Fibroblast of mammary gland (primary cell): Measurements from ENCODE around the gene KATNBL1.

Experiments used
- DNase-seq: peaks from one replicate; pipeline ENCODE4 v3.0.0-alpha.2; 2010; ENCODE audit warnings: low read depth
- H3K4me3 ChIP-seq: 2 replicates; pipeline ENCODE4 v1.5.1; 2011; ENCODE audit warnings: low read depth, mild to moderate bottlenecking, low read length, moderate library complexity; ENCODE audit not compliant: control insufficient read depth
- CTCF ChIP-seq: conservative IDR thresholded peaks from 2 replicates; pipeline ENCODE4 v1.5.1; 2011; ENCODE audit warnings: low read depth, low read length, inconsistent platforms; ENCODE audit not compliant: control insufficient read depth, insufficient read depth

The KATNBL1 gene

GRCh38 chr15:34161329-34161963 is 48.5 kb downstream of the KATNBL1 start:
- no peak for TF ChIP-seq CTCF
- H3K4me3 ChIP-seq, result no peak overlapping the region
- peak; percentile 24 for DNase-seq

GRCh38 chr15:34160735-34161134 is 49.2 kb downstream of the KATNBL1 start:
- H3K4me3 ChIP-seq, result no peak overlapping the region
- no peak for TF ChIP-seq CTCF
- DNase-seq, result no peak

GRCh38 chr15:34158355-34158754 is 51.5 kb downstream of the KATNBL1 start:
- DNase-seq, result no peak
- no peak overlapping the region for H3K4me3 ChIP-seq
- no peak for TF ChIP-seq CTCF

GRCh38 chr15:34155859-34156258 is 54.0 kb downstream of the KATNBL1 start:
- H3K4me3 ChIP-seq, result no peak overlapping the region
- DNase-seq, result no peak
- TF ChIP-seq CTCF, result no peak

GRCh38 chr15:34154725-34155204 is 55.1 kb downstream of the KATNBL1 start:
- peak; percentile 67 for DNase-seq
- TF ChIP-seq CTCF, result no peak
- H3K4me3 ChIP-seq, result no peak overlapping the region

- H3K4me3 ChIP-seq, result no peak overlapping the region
- no peak for TF ChIP-seq CTCF
- DNase-seq, result peak; percentile 18
Observed at GRCh38 chr15:34147371-34148140, 62.3 kb downstream of the KATNBL1 start.
